ENCODE results near the gene KRTAP3-2. TPM values are rescaled to one million over a fixed set of nuclear protein-coding genes. Genes with fewer than 3 reads are reported as not detected.

The KRTAP3-2 gene
- total and polyA plus RNA-seq, 4 donors = 0.94 TPM; not detected in 3

GRCh38 chr17:40996829-40997228 lies 2.9 kb downstream of the KRTAP3-2 start:
- H3K27me3 ChIP-seq (ENCODE audit: control insufficient read depth in 3 of 3, insufficient read depth in 3 of 3, low read length in 2 of 3) = peaks cover 0 to 2% (median 2%) of the 10 kb centered on the region in 3 donors
- TF ChIP-seq CTCF (IDR thresholded peaks at IDR 0.05; ENCODE audit: control extremely low read depth, extremely low read depth) = no peak
- H3K9me3 ChIP-seq (ENCODE audit: control insufficient read depth in 4 of 4, insufficient read depth in 3 of 4, low read length in 3 of 4) = no peaks in the 10 kb centered on the region
- no peak overlapping the region for H3K9ac ChIP-seq (ENCODE audit: insufficient read depth in 1 of 2, low read length in 2 of 2)
- WGBS, 2 donors = 82 to 92% methylated on average over 4 of the region's 4 CpGs
- H3K4me1 ChIP-seq (ENCODE audit: control insufficient read depth in 5 of 5, insufficient read depth in 5 of 5, low read length in 5 of 5) = no peaks in the 10 kb centered on the region
- H3K4me3 ChIP-seq = no peak overlapping the region
- ATAC-seq (ENCODE audit: insufficient read depth, low FRiP score) (no peak), DNase-seq (no peak)
- no peaks in the 10 kb centered on the region for H3K36me3 ChIP-seq (ENCODE audit: control insufficient read depth in 4 of 4, insufficient read depth in 4 of 4, low read length in 4 of 4)
- no peak overlapping the region for H3K27ac ChIP-seq (ENCODE audit: low read depth in 1 of 2, low read length in 1 of 2)

GRCh38 chr17:40995116-40995515 lies 4.6 kb downstream of the KRTAP3-2 start:
- H3K27me3 ChIP-seq (ENCODE audit: control insufficient read depth in 3 of 3, insufficient read depth in 3 of 3, low read length in 2 of 3) = peaks cover 0 to 2% (median 2%) of the 10 kb centered on the region in 3 donors
- no peaks in the 10 kb centered on the region for H3K4me1 ChIP-seq (ENCODE audit: control insufficient read depth in 5 of 5, insufficient read depth in 5 of 5, low read length in 5 of 5)
- WGBS, 2 donors = 59 to 65% methylated on average over 1 of the region's 1 CpG
- no peak overlapping the region for H3K9ac ChIP-seq (ENCODE audit: insufficient read depth in 1 of 2, low read length in 2 of 2)
- no peak for ATAC-seq (ENCODE audit: insufficient read depth, low FRiP score)
- no peak overlapping the region for H3K27ac ChIP-seq (ENCODE audit: low read depth in 1 of 2, low read length in 1 of 2)
- H3K4me3 ChIP-seq = no peak overlapping the region
- peaks cover 0 to 4% (median 0%) of the 10 kb centered on the region in 4 donors for H3K9me3 ChIP-seq (ENCODE audit: control insufficient read depth in 4 of 4, insufficient read depth in 3 of 4, low read length in 3 of 4)
- no peak for TF ChIP-seq CTCF (IDR thresholded peaks at IDR 0.05; ENCODE audit: control extremely low read depth, extremely low read depth)
- H3K36me3 ChIP-seq (ENCODE audit: control insufficient read depth in 4 of 4, insufficient read depth in 4 of 4, low read length in 4 of 4) = no peaks in the 10 kb centered on the region
- no peak for DNase-seq

- no peak within 1 kb of the TSS for H3K9ac ChIP-seq (ENCODE audit: insufficient read depth in 1 of 2, low read length in 2 of 2)
- 58 to 59% methylated on average over 4 of the region's 4 CpGs for WGBS, 2 donors
- ATAC-seq (ENCODE audit: insufficient read depth, low FRiP score) (no peak), DNase-seq (no peak)
- H3K27me3 ChIP-seq (ENCODE audit: control insufficient read depth in 3 of 3, insufficient read depth in 3 of 3, low read length in 2 of 3) = peaks cover 0 to 2% (median 2%) of the 10 kb centered on the region in 3 donors
- no peak for TF ChIP-seq CTCF (IDR thresholded peaks at IDR 0.05; ENCODE audit: control extremely low read depth, extremely low read depth)
- H3K9me3 ChIP-seq (ENCODE audit: control insufficient read depth in 4 of 4, insufficient read depth in 3 of 4, low read length in 3 of 4) = peaks cover 0 to 4% (median 0%) of the 10 kb centered on the region in 4 donors
- no peak within 1 kb of the TSS for H3K4me3 ChIP-seq
- no peaks in the 10 kb centered on the region for H3K36me3 ChIP-seq (ENCODE audit: control insufficient read depth in 4 of 4, insufficient read depth in 4 of 4, low read length in 4 of 4)
- H3K4me1 ChIP-seq (ENCODE audit: control insufficient read depth in 5 of 5, insufficient read depth in 5 of 5, low read length in 5 of 5) = no peaks in the 10 kb centered on the region
- H3K27ac ChIP-seq (ENCODE audit: low read depth in 1 of 2, low read length in 1 of 2) = no peak within 1 kb of the TSS
These were observed 5.9 kb downstream of the KRTAP3-2 start, which contains the start of gene KRTAP3-3 for GRCh38 chr17:40993839-40994238. KRTAP3-3 (minus strand) TSS chr17:40994164; CDS start chr17:40994097, 67 bp downstream.

- 94 to 97% methylated on average over 2 of the region's 2 CpGs for WGBS, 2 donors
- H3K4me3 ChIP-seq = no peak overlapping the region
- no peaks in the 10 kb centered on the region for H3K4me1 ChIP-seq (ENCODE audit: control insufficient read depth in 5 of 5, insufficient read depth in 5 of 5, low read length in 5 of 5)
- DNase-seq = no peak
- no peak for ATAC-seq (ENCODE audit: insufficient read depth, low FRiP score)
- H3K9ac ChIP-seq (ENCODE audit: insufficient read depth in 1 of 2, low read length in 2 of 2) = no peak overlapping the region
- no peak overlapping the region for H3K27ac ChIP-seq (ENCODE audit: low read depth in 1 of 2, low read length in 1 of 2)
- peaks cover 0 to 4% (median 0%) of the 10 kb centered on the region in 4 donors for H3K9me3 ChIP-seq (ENCODE audit: control insufficient read depth in 4 of 4, insufficient read depth in 3 of 4, low read length in 3 of 4)
- no peaks in the 10 kb centered on the region for H3K36me3 ChIP-seq (ENCODE audit: control insufficient read depth in 4 of 4, insufficient read depth in 4 of 4, low read length in 4 of 4)
- no peak for TF ChIP-seq CTCF (IDR thresholded peaks at IDR 0.05; ENCODE audit: control extremely low read depth, extremely low read depth)
- H3K27me3 ChIP-seq (ENCODE audit: control insufficient read depth in 3 of 3, insufficient read depth in 3 of 3, low read length in 2 of 3) = peaks cover 0 to 2% (median 2%) of the 10 kb centered on the region in 3 donors
These were observed 6.6 kb downstream of the KRTAP3-2 start for GRCh38 chr17:40993084-40993483.
